NCI-H2081 (cell line): ENCODE measurements around the gene GAB2.
"Not testable (repeated sequence)": the region's sequence is repeated elsewhere in the genome, so short reads cannot be mapped to it uniquely, and the experiment has no call there.

Experiments used
- DNase-seq, 2 experiments: peaks; one replicate each; lab custom pipeline; 2025; lab: John Stamatoyannopoulos, UW

The GAB2 gene

GRCh38 chr11:78417175-78417887 is at the start of gene GAB2:
GAB2 (minus strand) TSS chr11:78417820; CDS start chr11:78417720, 100 bp downstream.
- DNase-seq: peak in 1 of 2 experiments; percentile 53

DNA sequence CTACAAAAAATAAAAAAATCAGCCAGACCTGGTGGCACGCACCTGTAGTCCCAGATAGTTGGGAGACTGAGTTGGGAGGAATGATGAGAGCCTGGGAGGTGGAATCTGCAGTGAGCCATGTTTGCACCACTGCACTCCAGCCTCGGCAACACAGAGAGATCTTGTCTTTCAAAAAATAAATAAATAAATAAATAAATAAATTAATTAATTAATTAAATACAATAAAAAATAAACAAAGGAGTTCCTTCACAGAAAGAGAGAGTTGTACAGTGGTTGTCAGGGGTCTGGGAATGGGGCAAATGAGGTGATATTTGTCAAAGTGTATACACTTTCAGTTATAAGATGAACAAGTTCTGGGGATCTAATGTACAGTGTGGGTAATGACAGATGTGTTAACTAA is 49.8 kb upstream of the GAB2 start:
- no peak for DNase-seq

- no peak for DNase-seq
Observed at GRCh38 chr11:78465169-78465942, 47.7 kb upstream of the GAB2 start.

DNA sequence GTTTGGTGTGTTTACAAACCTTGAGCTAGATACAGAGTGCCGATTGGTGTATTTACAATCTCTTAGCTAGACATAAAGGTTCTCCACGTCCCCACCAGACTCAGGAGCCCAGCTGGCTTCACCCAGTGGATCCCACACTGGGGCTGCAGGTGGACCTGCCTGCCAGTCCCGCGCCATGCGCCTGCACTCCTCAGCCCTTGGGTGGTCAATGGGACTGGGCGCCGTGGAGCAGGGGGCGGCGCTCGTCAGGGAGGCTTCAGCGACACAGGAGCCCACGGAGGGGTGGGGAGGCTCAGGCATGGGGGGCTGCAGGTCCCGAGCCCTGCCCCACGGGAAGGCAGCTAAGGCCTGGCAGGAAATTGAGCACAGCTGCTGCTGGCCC is 47.2 kb upstream of the GAB2 start:
- DNase-seq: not testable (repeated sequence)

GRCh38 chr11:78460471-78460870 is 42.9 kb upstream of the GAB2 start:
- DNase-seq: no peak

DNA sequence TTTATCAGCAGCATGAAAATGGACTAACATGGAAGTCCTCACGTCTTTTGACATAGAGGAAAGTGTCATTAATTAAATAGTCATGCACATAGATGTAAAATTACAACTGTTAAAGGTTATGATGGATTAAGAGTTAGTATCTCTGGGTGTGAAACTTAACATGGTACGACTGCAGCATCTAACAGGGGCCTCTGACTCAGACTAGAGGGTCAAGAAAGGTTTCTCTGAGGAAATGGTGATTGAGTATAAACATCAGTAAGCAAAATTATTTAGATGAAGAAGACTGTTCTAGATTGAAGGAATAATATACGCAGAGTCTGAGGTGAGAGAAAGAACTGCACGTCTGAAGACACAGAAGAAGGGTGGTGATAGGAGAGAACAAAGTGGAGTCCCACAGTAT is 42.1 kb upstream of the GAB2 start:
- DNase-seq: no peak

- DNase-seq: no peak
Observed at GRCh38 chr11:78457448-78457847, 39.8 kb upstream of the GAB2 start.

DNA sequence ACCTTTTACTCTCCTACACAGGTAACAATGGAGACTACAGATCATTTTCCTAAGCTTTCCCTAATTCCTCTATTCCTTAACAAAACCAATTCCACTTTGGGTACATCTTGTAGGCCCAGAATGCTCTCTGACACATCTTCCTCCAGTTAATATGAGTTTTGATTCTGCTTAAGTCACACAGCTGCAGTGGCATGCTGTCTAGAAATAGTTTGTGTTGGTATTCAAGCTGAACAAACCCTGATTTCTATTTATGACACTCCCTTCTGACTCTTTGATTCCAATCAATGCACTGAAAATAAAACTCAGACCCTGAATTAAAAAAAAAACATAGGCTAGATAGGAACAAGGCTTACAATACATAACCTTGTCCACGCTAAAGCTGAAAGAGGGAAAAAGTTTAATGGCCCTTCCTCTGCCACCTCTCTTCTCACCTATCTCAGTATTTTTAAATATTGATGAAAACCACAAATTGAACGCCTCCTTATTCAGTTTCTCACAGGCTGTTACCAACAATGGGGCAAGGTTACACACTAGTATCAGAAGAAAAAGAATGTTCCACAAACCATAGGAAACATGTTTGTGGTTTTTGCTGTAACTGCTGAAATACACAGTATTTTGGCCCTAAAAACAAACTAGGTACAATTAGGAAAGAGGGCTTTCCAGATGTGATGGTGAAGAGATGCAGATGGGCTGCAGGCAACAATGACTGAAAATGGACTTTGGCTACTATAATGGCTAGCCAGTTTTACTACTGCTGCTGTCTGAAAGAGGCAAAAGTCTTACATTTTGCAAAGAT is 35.7 kb upstream of the GAB2 start:
- DNase-seq: no peak

DNA sequence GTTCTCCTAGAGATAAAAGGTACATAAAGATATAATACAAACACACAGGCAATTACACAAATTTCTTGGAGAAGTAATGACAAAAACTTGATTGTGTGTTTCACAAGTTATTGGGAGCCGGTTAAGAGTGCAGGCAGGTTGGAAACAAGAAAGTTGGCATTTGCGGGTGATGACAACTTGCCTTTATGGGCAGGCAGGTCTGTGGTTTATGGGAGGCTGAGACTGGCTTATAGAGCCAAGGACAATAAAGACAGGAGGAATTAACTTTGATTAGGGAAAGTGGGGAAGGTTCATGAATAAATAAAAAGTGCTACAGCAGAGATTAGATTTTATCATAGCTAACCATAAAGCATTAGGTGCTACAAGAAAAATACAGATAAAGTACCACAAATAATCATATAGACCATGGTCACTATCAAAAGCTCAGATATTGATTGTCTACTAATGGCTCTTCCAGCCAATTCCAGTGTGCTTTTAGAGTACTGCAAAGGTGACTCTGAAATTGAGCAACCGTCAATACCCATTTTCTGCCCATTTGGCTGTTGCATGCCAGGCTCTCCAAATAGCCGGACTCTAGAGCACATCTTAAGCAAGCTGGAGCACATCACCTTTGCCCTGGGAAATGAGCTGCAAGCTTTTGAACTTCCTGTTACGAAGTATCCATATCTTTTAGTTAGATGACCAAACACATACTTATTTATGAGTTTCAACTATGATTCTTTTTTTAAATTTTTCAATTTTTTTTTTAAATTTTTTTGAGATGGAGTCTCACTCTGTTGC is 33.9 kb upstream of the GAB2 start:
- DNase-seq: no peak

GRCh38 chr11:78450866-78451265 is 33.2 kb upstream of the GAB2 start:
- no peak for DNase-seq

GRCh38 chr11:78449866-78450265 is 32.2 kb upstream of the GAB2 start:
- DNase-seq: no peak

DNA sequence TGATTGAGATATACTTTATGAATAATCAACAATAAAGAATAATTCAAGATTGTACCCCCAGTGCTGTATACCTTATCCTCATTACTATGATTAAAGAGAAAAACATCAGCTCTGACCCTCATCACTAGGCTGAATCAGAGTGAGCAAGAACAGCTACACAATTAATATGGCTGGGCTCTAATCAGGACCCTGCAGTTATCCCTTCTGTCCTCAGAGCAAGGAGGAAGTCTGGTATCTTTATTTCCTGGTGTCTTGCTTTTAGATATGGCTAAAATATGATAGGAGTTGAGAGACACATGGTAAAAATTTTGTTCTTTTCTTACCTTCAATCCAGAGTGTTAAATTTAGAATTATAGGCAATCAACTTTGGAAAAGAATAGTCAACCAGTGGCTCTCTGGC is 28.6 kb upstream of the GAB2 start:
- DNase-seq: no peak

DNA sequence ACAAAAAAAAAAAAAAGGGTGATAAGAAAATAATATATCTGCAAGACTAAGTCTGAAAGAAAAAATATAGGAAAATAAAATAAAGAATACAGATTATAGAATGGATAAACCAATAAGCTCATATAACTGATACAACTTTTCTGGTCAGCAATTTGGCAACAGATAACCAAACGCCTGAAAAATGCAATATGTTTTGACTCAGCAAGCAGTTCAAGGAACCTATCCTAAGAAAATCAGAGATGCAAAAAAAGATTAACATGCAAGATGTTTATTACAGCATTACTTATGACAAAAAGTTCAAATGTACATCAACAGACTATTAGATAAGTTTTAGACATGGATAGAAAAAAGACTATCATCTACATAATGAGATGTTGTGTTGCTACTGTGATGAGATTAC is 27.1 kb upstream of the GAB2 start:
- no peak for DNase-seq

DNA sequence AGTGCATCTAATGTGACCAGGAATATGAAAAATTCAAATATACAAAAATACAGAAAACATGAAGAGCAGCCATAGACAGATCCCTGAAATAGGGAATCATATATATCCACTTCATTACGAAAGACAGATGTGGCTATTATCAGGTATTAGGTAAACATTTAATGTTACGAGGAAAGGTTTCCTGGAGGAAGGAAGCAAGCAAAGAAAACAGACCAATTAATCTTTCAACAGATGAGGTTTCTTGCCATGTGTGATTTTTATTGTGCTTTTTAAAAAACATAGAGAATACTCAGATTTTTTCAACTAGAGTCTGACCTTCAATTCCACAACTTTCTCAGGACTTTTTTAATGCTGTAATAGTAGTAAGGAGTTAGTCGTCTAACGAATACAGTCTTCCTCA is 24.3 kb upstream of the GAB2 start:
- DNase-seq: no peak

GRCh38 chr11:78438298-78438975 is 20.8 kb upstream of the GAB2 start:
- DNase-seq: no peak

DNA sequence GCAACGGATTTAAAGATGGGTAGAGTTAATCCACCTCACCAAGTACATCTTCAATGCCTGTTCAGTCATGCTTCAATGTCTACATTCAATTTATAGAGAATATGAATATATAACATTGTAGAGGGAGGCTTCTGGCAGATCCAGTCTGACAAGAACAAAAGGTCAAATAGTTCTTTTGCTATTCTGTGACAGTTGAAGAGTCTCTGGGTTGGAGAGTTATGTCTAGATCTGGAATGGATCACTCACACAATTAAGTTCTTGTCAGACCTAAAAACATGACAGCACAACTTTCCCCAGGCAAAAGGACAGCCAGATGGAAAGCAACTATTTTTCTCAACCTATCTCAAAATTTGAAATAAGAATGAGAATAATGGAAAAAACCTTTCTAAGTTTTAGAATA is 15.3 kb upstream of the GAB2 start:
- DNase-seq: no peak

DNA sequence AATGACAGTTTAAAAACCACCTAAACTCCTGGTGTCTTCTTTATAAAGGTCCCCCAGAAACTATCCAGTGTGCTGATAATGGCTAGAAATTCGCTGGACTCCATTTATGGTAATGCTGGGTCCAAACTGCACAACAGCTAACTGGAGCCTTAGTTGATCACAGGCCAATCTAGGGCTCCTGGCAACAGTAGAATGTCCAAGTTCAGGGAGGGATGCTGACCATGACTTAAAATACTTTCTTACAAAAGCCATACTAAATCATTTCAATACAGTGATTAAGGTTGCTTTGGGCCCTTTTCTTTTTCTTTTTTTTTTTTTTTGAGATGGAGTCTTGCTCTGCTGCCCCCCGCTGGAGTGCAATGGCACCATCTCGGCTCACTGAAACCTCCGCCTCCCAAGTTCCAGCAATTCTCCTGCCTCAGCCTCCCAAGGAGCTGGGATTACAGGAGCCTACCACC is 14.5 kb upstream of the GAB2 start:
- DNase-seq: peak in 1 of 2 experiments; percentile 9

DNA sequence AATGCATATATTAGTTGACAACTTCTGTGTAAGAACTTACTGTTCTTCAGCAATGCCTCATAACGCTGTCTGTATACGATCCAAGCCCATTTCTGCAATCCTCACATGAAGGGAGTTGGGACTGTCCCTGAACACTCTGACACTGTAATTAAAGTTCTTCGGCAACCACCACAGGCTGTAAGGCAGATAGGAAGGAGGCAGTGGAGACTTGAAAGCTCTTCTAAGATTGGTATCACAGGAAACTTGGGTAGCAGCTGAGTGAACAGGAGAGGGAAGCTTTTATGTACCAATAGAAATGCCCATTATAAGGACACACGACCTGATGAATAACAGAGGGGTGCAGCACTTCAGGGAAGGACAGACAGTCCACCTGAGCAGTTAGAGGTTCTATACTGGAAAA is 12.0 kb upstream of the GAB2 start:
- DNase-seq: no peak

- no peak for DNase-seq
Observed at GRCh38 chr11:78429209-78429608, 11.6 kb upstream of the GAB2 start.

- DNase-seq: no peak
Observed at GRCh38 chr11:78428773-78429172, 11.2 kb upstream of the GAB2 start.

GRCh38 chr11:78428266-78428636 is 10.6 kb upstream of the GAB2 start:
- no peak for DNase-seq
